ENCODE data around the gene SSBP4.

The SSBP4 gene

DNA sequence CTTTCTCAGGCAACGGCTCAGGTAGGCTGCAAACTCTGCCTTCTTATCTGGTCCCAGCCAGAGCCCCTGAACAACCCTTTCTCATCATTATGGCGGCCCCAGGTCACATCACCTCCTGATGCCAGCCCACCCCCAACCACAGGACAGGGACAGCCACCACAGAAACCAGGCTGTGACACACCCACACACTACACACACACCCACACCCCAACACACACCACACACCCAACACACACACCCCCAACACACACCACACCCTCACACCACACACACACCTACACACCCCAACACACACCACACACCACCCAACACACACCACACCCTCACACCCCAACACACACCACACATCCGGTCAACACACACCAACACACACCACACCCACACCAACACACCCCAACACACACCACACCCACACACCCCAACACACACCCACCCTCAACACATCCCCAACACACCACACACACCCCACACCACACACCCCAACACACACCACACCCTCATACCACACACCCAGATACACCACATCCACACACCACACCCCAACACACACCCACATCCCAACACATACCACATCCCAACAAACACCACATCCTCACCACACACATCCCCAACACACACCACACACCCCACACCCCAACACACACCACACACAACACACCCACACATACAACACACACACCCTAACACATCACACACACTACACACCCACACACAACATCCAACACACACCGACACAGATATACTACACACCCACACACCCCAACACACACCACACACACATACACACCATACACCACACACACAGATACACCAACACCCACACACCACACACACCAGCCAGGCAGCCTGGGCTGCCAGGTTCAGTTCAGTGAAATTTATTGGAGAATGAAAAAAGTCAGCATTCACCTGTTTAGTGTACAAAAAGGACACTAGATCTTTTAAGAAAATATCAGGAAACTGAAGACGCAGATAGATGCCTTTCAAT lies 22.9 kb downstream of the SSBP4 start:
- in situ Hi-C loops (cut with MboI; ENCODE audit: low sequenced_read_pairs) = no loop called here

DNA sequence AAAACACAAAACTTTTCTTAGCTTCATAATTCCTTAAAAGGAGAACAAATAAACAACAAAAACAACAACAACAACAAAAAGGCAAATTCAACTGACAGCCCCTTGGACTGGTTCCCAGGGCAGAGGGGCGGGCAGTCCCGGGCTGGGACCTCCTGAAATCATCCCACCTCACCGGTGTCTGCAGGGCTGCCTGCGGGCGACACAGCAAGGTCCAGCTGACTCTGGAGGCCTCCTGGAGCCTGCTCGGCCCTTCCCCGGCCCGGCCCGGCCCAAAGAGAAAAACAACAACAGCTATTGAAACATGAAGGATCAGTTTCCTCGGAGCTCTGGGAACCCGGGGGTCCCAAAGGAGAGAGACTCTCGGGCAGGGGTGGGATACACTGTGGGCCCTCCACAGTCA lies 23.7 kb downstream of the SSBP4 start:
- in situ Hi-C loops (cut with MboI; ENCODE audit: low sequenced_read_pairs) = no loop called here

DNA sequence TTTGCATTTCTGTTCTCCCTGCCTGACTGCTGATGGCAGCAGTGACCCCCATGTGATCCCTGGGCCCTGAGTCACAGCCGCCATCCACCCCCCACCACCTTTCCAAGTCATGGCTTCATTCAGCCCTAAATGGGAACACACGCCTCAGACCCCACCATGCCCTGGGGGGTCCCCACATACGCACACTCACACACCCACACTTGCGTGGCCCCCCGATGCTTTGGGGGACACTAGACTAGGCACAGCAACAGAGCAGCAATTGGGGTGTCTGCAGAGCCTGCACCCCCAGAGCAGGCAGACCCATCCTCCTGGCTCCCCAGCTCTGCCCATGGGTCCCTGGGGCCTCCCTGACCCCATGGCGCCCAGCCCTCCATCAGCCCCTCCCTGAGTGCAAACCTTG lies 24.2 kb downstream of the SSBP4 start:
- in situ Hi-C loops (cut with MboI; ENCODE audit: low sequenced_read_pairs) = no loop called here

DNA sequence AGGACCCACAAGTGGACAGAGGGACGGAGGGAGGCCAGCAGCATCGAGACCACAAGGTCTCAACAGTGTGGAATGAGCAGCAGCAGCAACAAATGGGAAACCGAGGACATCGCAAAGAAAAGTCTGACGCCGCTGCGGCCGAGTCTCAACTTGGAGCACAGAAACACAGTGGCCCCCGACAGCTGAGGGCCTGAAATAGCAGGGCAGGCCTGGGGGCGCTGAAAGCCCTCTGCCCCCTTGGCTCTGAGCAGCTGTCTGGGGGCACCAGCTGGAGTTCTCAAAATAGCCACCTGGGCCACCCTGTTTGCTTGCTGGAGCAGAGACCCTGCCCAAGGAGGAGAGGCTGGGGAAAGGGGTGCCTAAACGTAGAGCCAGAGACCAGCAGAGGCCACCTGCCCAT lies 24.6 kb downstream of the SSBP4 start:
- in situ Hi-C loops (cut with MboI; ENCODE audit: low sequenced_read_pairs) = no loop called here

DNA sequence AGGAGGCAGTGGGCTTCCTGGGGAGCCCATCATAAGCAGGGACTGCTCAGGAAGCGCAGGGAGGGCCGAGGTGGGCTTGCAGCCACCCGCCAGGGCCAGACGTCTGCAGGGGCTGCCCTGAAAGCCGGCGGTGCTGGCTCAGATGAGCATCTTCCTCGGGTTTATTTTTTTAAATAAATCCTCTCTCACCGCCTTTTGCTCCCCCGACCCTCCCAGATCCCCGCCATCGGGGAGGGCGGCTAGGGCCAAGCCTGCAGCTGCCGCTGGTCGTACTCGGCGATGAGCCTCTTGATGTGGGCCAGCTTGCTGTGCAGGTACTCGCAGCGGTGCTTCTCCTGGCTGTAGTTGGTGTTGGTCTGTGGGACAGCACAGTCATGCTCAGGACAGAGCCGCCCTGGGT lies 25.3 kb downstream of the SSBP4 start:
- in situ Hi-C loops (cut with MboI; ENCODE audit: low sequenced_read_pairs) = no loop called here

DNA sequence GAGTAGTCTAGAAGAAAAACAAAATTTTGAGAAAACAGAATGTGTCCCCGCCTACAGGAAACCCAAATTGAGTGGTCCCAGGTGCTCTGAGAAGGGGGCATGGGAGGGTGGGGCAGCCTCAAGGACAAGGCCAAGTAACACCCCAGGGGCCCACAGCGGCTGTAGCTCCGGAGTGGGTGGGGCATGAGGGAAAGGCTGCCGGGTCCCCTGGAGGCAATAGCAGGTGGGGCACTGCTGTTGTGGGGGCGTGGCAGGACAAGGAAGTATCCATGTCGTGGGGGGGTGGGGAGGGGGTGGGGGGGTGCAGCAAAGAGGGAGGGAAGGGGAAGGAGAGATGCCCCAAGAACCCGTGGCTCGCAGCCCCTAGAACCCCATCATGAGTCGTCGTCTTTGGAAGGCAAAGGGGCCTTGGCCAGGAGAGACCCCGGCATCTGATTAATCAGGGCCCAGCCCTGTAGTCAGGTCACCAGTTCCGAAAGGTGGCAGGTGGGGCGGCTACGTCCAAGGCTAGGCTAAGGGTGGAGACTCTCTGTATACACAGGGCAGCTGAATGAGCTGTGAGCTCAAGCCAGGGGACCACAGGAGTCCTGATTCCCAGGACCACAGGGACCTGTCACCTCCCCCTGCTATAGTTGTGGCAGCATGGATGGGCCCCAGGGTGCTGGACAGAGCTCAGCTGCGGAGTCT lies 26.2 kb downstream of the SSBP4 start:
- in situ Hi-C loops (cut with MboI; ENCODE audit: low sequenced_read_pairs) = no loop called here

DNA sequence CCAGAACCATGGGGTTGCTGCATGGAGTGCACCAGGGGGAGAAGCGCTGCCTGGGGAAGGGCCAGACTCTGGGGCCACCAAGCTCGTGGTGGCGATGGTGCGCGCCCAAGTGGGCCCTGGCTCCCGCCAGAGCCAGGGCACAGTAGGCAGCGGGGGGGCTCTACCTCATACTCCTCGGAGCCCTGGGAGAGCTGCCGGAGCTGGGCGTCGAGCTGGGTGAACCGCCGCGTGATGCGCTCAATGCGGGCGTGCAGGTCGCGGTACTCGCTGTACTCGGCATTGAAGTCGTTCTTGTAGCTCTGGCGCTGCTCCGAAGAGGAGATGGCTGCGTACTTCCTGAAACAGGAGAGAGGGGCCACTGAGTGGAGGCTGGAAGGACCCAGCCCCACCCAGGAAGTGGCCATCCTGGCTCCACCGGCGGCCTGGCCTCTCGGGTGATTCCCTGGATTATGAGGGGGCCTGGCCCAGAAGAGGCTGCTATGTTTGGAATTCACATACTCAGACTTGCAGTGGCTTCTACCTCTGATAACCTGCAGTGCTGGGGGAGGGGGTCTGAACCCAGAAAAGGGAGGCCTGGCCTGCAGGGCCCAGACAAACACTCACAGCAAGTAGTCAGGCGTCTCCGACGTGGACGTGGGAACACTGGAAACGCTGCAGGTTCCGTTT lies 27.1 kb downstream of the SSBP4 start:
- in situ Hi-C loops (cut with MboI; ENCODE audit: low sequenced_read_pairs) = no loop called here

DNA sequence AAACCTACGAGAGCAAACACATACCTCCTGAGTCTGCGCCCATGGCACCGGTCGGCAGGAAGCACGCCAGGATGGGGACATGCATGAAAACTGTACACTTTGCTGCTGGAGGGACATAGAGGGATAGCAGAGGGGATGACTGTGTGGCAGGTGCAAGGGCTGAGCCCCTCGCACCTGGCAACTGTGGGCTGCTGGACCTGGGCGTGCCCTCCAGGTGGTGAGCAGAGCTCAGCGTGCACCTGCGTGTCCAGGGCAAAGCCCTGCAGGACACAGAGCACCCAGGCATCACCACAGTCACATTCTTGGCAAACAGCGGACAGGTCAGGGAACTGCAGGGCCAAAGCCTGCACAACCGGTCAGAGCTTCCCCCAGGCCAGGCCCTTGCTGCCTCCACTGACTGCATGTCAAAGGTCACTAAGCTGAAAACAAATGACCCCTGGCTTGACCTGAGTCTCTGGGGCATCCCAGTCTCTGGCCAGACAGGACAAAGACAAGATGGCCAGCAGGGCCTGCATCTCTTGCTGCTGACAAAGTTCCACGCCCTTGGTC lies 27.7 kb downstream of the SSBP4 start:
- in situ Hi-C loops (cut with MboI; ENCODE audit: low sequenced_read_pairs) = no loop called here

DNA sequence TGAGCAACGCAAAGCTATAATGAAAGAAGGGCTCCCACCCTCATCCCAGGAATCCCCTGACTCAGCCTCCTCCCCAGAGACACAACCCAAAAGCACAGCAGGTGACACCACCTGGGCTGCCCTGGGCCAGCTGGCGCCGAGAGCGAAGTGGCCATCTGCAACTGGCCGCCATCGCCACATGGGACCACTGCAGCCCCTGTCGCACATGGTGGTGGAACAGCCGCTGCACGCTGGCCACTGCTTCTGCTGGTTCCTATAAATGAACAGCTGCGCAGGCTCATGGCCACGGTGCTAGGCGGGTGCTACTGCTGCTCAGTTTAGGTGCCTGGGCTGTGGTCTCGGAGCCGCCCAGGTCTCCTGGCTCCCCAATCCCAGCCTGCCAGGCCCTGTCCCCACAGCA lies 30.4 kb downstream of the SSBP4 start:
- in situ Hi-C loops (cut with MboI; ENCODE audit: low sequenced_read_pairs) = no loop called here

DNA sequence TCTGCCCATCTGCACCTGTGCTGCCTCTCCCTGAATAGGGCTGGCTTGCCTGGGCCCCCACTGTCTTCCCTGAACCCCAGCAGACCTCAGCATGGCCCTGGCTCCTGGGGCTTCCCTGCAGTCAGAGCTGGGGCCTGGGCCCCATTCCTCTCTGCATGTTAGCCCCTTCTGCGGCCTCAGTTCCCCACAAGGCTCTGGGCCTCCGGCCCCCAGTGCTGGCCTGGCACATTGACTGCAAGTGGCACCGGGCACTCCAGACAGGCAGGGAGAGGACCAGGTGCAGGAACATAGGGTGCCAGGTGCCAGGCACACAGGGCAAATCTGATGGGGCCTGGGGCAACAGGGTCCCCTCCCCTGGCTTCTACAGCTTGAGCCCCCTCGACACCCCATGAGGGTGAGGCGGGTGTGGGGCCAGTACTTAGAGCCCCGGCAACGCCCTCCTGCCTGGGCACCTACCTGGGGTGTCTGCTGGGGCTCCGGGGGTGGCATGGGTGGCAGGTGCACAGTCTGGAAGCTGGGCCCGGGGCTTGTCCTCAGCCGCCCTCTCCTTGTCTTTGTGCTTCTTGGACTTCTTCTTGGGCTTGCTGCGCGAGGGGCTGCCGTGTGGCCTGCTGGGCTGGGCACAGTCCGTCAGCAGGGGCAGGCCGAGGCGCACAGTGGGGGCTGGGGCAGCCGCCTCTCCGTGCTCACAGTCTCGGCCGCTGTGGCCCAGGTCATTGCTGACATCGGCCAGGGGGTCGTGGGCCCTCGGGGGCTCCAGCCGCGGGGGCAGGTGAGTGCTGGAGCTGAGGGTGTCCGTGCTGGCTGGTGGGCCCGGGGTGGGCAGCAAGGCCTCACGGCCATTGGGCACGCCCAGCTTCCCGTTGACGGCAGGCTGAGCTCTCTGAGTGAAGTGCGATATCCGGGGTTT lies 31.1 kb downstream of the SSBP4 start:
- in situ Hi-C loops (cut with MboI; ENCODE audit: low sequenced_read_pairs) = loop anchor here (25.0 kb wide), 1 partner anchor 387 kb away; the partner anchor contains the start of gene UPF1

DNA sequence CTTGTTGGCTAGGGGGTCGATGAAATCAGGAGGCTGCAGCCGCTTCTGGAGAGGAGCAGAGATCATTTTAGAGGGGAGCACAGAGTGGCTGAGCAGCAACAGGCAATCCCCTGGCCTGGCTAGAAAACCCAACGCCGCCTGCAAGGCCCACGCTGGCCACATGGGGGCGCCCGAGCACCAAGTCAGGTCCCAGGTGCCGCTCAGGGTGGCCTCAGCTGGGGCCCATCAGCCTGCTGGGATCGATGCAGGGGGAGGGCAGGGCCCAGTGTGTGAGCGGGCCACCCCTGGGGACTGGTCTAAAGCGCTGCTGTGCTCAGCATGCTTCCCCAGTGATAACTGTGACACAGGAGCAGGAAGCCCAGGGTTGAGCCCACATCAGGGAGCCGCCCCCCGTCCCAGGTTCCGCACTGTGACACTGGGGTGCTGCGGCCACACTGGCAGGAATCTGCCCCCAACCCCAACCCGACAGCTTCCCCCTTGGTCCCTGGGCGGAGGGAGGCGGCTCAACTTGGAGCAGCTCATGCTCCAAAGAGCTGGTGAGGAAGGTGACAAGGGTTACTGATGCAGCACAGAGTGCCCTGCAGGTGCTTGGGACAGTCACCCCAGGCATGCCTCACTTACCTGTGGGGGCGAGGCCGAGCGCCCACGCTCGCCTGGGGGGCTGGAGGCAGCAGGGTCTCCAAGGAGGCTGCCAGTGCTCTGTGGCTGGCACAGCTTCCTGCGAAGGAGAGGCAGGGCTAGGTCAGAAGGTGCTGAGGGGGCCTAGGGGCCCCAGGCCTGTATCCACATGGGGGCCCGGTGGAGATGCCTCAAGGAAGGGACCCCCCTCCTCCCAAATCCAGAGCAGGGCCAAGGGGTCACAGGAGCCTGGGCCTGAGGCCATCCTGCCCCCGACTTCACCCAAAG lies 32.0 kb downstream of the SSBP4 start:
- in situ Hi-C loops (cut with MboI; ENCODE audit: low sequenced_read_pairs) = loop anchor here (25.0 kb wide), 1 partner anchor 386 kb away; the partner anchor contains the start of gene UPF1

DNA sequence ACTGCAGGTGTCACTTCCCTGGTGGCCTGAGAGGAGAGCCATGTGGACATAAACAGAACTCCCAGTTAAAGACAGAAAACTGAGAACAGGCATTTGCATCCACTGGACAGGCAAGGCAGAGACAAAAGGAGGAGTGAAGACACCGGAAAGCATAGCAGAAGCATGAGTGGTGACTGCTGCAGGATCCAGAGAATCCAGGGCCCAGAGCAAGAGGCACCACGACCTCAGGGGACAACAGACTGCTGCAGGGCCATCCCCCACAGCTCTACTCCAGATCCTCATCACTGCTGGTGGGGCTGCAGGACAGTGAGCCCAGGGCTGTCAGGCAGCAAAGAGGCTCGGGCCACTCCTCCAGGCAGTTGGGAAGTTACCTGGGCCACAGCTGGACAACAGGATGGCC lies 33.2 kb downstream of the SSBP4 start:
- in situ Hi-C loops (cut with MboI; ENCODE audit: low sequenced_read_pairs) = loop anchor here (25.0 kb wide), 1 partner anchor 385 kb away; the partner anchor contains the start of gene UPF1

DNA sequence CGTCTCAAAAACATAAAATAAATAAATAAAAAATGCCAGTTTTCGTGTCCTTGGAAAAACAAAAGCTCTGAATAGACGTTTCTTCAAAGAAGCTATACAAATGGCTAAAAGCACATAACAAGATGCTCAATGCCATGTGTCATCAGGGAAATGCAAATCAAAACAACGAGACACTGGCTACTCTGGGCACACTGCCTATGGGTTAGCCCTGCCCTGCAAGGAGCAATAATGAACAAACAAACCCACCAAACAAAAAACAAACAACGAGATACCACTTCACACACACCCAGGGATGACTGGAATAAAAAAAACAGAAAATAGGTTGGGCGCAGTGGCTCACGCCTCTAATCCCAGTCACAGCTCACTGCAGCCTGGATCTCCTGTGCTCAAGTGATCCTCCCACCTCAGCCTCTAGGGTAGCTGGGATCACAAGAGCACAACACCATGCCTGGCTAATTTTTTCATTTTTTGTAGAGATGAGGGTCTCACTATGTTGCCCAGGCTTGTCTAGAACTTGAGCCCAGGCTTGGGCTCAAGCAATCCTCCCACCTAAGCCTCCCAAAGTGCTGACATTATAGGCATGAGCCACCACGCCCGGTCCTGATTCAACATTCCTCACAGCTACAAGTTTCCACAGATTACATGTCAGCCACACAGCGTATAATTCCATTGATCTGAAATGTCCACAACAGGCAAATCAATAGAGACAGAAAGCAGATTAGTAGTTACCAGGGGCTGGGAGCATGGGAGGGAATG lies 34.2 kb downstream of the SSBP4 start:
- in situ Hi-C loops (cut with MboI; ENCODE audit: low sequenced_read_pairs) = loop anchor here (25.0 kb wide), 1 partner anchor 384 kb away; the partner anchor contains the start of gene UPF1

DNA sequence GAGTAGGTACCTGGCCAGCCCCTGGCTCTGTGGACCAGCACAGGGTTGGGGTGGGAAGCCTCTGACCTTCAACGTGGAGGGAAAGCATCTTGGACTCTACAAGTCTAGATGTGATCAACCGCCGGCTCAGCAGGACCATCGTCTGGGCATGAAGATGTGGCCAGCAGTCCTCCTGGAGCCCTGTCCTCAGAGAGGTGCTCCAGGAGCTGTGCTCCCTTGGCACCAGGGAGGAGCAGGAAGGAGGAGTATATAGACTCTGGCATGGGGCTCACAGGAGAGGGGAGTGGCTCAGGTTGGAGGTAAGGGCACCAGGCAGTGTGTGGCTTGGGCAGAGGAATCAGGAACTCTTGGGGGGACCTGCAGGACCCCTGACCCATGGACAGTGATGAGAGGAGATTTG lies 37.1 kb downstream of the SSBP4 start:
- in situ Hi-C loops (cut with MboI; ENCODE audit: low sequenced_read_pairs) = loop anchor here (25.0 kb wide), 1 partner anchor 381 kb away; the partner anchor contains the start of gene UPF1

DNA sequence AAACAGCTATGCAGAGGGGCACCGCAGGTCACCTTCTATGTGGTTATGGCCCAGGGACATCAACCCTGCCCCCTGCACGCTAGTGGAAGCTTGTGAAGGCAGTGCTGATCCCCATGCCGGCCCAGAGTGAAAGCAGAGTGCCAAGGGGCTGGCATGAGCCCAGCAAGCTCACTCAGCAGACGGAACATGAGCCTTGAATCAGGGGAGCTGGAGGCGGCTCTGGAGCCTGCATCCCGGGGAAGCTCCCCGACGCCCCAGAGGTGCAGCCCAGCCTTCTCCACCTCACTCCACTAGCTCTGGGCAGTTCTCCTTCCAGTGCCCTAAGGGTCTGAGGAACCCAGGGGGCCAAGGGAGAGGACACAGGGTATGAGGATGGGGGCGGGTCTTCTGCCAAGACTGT lies 37.8 kb downstream of the SSBP4 start:
- in situ Hi-C loops (cut with MboI; ENCODE audit: low sequenced_read_pairs) = loop anchor here (25.0 kb wide), 1 partner anchor 380 kb away; the partner anchor contains the start of gene UPF1

DNA sequence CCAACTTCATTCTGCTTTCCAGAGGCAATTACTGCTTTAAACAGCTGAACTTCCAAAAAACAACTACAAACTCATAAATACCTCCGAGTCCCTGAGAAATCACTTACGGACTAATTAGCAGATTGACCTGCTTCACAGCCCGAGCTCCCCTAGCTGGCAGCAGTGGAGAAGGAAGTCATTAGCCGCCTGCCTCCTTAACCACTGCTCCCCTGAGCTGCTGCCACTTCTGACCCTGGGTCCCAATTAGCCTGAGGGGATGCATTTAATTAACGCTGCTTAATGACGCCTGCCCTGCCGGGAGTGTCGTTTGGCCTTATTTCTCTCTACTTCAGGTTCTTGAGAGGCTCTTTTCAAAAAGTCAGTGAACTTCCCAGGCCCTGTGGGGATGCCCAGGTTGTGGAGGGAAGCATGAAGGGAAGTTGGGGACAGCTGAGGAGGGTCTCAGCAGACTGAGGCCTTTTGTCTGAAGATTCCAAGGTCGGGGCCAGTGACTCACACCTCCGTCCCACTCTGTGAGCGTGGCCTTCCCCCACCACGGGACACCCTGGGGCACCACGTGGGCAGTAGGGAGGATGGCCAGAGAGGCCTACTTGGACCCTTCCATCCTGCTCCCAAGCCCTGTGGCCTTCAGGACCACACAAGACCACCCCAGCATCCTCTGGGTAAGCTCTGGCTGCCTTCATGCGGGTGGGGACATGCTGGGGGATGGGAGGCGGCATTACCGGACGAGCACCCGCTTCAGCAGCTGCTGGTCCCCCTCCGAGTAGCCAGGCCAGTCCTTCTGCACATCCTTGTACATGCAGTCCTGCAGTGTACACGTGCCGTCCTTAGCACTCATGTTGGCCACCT lies 38.5 kb downstream of the SSBP4 start:
- in situ Hi-C loops (cut with MboI; ENCODE audit: low sequenced_read_pairs) = loop anchor here (25.0 kb wide), 1 partner anchor 380 kb away; the partner anchor contains the start of gene UPF1

DNA sequence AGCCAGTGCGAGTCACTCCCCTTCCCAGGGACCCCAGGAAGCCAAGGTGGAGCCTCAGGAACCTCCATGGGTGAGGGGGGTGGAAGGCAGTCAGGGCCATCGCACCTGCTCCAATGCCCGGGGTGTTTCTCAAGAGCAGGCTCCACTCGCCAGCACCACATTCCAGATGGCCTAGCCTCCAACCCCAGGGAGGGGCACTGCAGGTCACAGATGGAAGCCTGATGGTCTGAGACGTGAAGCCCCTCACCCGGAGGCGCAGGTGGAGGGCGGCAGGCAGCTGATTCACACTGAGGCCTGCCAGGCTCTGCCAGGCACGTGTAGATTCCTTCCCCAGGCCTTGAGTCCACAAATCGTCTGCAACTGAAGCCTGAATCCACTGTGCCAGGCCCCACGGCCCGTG lies 41.7 kb downstream of the SSBP4 start:
- in situ Hi-C loops (cut with MboI; ENCODE audit: low sequenced_read_pairs) = loop anchor here (25.0 kb wide), 1 partner anchor 376 kb away; the partner anchor contains the start of gene UPF1

Data from HL-60/S4 treated with phorbol 12-myristate 13-acetate at 8.2 ng/mL for 4 days and 3 days (cell line).